Activated naive CD4-positive, alpha-beta T cell treated with anti-CD3 and anti-CD28 coated beads, Interleukin-2, amount 50 U/mL, for 24 hours (primary cell): ENCODE results near the gene SIGLEC1.

Experiments used
- H3K27ac Mint-ChIP-seq: one replicate; pipeline ENCODE4 v1.8.0; 2021; ENCODE audit warnings: mild to moderate bottlenecking, mixed read lengths
- H3K27me3 Mint-ChIP-seq: one replicate; pipeline ENCODE4 v1.8.0; 2021; ENCODE audit warnings: mixed read lengths
- H3K36me3 Mint-ChIP-seq: one replicate; pipeline ENCODE4 v1.8.0; 2021; ENCODE audit warnings: mixed read lengths
- H3K4me1 Mint-ChIP-seq: one replicate; pipeline ENCODE4 v1.8.0; 2021; ENCODE audit warnings: mixed read lengths
- H3K4me3 Mint-ChIP-seq: one replicate; pipeline ENCODE4 v1.8.0; 2021; ENCODE audit warnings: mild to moderate bottlenecking, mixed read lengths
- H3K9me3 Mint-ChIP-seq: one replicate; pipeline ENCODE4 v1.8.0; 2021; ENCODE audit warnings: mixed read lengths

The SIGLEC1 gene

GRCh38 chr20:3735768-3736167 lies 23.4 kb upstream of the SIGLEC1 start:
- Mint-ChIP-seq H3K27ac (no peak overlapping the region), H3K4me3 (no peak overlapping the region), H3K4me1 (no peaks in the 10 kb centered on the region), H3K27me3 (peaks cover 16% of the 10 kb centered on the region), H3K36me3 (no peaks in the 10 kb centered on the region), H3K9me3 (no peaks in the 10 kb centered on the region)

DNA sequence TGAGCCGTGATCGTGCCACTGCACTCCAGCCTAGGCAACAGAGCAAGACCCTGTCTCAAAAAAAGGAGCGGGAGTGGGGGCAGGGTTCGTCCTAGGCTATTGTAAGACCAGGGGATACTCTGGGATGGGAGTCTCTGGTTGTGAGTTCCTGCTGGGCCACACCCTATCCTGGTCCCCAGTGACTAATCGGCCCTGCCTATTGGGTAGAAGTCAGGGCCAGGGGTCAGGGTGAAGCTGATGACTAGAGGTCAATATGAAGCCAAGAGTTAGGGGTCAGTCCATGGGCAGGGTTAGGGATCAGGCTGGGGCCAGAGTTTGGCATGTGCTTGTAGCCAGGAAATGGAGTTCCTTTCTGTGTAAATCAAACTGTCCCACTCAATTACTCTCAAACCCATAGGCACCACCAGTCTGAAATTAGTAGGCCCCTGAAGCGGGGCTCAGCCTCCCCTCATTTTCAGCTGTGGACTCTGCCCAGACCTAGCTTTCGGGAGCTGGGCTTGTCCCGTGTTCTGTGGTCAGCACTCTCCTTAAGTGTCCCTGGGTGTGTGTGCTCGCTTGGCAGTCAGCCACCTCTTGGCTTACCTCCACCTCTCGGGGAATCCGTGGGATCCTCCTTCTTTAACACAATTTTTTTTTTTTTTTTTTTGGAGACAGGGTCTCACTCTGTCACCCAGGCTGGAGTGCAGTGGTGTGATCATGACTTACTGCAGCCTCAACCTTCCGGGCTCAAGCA lies 21.9 kb upstream of the SIGLEC1 start:
- Mint-ChIP-seq H3K27me3 (peaks cover 22% of the 10 kb centered on the region), H3K4me3 (no peak overlapping the region), H3K27ac (no peak overlapping the region)

GRCh38 chr20:3733119-3733995 lies 21.0 kb upstream of the SIGLEC1 start:
- H3K4me3 Mint-ChIP-seq: no peak overlapping the region
- no peaks in the 10 kb centered on the region for H3K9me3 Mint-ChIP-seq
- H3K27ac Mint-ChIP-seq: no peak overlapping the region
- H3K36me3 Mint-ChIP-seq: no peaks in the 10 kb centered on the region
- H3K4me1 Mint-ChIP-seq: no peaks in the 10 kb centered on the region
- H3K27me3 Mint-ChIP-seq: peaks cover 23% of the 10 kb centered on the region

More for the DNA sequence above, 21.9 kb upstream of the SIGLEC1 start:
- H3K36me3 Mint-ChIP-seq: no peaks in the 10 kb centered on the region
- H3K4me1 Mint-ChIP-seq: no peaks in the 10 kb centered on the region
- H3K9me3 Mint-ChIP-seq: no peaks in the 10 kb centered on the region

DNA sequence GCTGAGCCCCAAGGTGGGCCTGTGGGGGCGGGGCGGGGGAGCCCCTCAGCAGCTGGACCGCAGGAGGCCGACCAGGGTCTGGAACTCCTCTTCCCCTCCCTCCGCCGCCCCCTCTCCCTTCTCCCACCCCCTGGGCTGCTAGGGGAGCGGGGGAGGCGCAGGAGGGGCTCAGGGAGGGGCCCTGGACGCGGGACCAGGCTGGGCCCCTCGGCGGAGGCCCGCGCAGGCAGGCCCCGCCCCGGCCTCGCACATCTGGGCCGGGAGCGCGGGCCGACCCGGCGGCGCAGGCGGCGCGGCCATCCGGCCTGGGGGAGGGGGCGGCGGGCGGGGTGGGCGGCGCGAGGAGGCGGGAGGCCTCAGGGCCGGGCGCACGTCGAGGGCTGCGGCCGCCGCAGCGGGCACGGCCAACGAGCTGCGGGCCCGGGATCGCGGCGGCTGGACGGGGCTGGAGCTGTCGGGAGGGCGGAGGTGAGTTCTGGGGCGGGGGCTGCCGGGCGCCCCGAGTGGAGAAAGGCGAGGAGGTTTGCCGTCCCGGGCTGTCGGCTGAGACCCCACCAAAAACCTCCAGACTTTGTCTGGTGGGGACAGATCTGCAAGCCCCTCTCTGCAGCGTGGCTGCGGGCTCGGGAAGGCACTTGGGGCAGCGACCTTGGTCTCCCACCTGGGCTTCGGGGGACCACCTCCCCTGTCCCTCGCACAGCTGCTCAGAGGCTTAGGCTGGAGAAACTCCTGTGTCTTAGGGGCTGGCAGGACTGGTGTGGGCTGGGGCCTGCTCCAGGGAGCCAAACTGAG lies 20.1 kb upstream of the SIGLEC1 start, which contains the start of gene HSPA12B:
HSPA12B (plus strand) TSS at position 359 of the 792 bp plus-strand sequence. CDS start 5,990 bp downstream, outside the sequence.
- H3K9me3 Mint-ChIP-seq: no peaks in the 10 kb centered on the region
- H3K4me1 Mint-ChIP-seq: no peaks in the 10 kb centered on the region
- H3K4me3 Mint-ChIP-seq: no peak within 1 kb of the TSS
- no peak within 1 kb of the TSS for H3K27ac Mint-ChIP-seq
- H3K27me3 Mint-ChIP-seq: peaks cover 30% of the 10 kb centered on the region
- no peaks in the 10 kb centered on the region for H3K36me3 Mint-ChIP-seq

DNA sequence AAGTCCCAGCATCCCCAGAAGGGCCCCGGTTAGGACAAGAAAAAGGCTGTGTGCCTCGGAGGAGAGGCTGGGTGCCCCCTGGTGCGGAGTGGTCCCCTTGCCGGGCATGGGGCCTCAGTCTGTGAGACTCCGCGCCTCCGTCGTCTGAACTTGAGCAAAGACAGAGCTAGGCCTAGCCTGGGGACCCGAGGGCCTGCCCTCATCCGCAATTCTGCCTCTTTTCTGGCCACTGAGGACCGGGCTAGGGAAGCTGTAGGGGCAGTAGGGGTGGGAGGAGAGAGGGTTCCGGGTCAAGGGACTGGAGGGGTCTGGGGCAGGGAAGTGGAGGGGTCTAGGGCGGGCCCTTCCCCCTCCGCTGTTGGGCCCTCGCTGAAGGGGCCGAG lies 19.5 kb upstream of the SIGLEC1 start:
- H3K4me1 Mint-ChIP-seq: no peaks in the 10 kb centered on the region
- H3K27me3 Mint-ChIP-seq: peaks cover 36% of the 10 kb centered on the region
- no peak overlapping the region for H3K27ac Mint-ChIP-seq
- H3K4me3 Mint-ChIP-seq: no peak overlapping the region
- H3K9me3 Mint-ChIP-seq: no peaks in the 10 kb centered on the region
- no peaks in the 10 kb centered on the region for H3K36me3 Mint-ChIP-seq

DNA sequence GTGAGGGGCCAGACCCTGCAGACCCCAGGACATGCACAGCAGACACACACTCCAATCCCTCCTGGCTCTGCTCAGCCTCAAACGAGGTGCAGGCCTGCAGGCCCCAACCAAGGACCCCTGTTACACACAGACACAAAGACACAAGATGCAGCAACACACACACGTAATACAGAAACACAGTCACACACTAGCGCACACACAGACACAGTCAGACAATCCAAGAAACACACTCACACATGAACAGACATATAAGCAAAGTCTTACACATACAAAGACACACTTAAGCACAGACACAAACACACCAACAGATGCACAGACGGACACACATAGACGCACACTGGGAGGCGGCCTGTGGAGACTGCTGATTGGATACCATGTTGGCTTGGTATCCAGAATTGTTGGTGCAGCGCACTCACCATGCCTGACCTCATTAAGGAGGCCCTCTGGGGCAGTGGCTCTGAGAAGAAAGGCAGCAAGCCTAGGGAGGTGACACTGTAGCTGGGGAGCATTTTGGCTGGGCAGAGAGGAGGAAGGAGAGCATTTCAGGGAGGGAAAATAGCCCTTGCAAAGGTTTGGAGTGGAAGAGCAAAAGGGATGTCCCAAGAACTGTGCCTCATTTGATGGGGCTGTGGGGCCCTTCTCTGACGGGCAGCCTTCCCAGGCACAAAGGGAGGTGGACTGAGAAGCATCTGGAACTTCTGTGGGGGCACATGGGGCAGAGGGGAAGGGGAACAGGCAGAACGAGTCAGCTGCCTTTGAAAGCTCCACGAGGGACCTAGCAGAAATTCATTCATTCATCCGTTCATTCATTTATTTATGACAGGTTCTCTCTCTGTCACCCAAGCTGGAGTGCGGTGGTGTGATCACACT lies 18.6 kb upstream of the SIGLEC1 start:
- Mint-ChIP-seq H3K4me1 (no peaks in the 10 kb centered on the region), H3K36me3 (no peaks in the 10 kb centered on the region), H3K4me3 (no peak overlapping the region), H3K9me3 (no peaks in the 10 kb centered on the region), H3K27ac (no peak overlapping the region), H3K27me3 (peaks cover 37% of the 10 kb centered on the region)

DNA sequence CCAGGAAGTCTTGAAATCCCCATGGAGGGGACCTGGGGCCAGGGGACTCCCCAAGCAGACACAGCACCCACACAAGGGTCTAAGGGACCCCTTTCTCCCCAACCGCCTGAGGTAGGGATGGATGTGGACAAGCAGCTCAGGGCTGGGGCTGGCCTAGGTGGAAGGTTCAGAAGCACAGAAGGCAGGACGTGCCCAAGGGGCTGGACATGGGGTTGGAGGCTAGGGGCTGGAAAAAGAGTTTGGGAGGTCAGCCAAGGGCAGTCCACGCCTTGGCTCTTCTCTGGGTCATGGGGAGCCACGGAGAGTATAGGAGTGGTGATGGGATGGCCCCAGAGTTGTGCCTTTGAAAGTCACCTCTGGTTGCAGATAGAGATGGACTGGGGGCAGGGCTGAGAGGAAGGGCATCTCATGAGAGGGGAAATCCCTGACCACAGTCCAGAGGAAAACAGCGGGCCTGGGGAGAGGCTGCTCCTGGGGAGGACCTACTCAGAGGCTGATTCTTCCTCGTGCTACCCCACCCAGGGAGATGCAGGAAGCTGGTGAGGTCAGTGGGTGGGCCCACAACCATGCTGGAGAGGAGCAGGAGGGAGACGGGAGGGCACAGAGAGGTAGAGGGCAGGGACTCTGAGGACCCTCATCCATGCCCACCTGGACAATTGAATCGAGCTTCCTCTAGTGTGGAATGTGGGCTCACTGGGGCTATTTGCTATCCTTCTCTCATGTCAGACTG lies 17.6 kb upstream of the SIGLEC1 start:
- Mint-ChIP-seq H3K9me3 (no peaks in the 10 kb centered on the region), H3K27me3 (peaks cover 37% of the 10 kb centered on the region), H3K4me1 (no peaks in the 10 kb centered on the region), H3K4me3 (no peak overlapping the region), H3K36me3 (no peaks in the 10 kb centered on the region), H3K27ac (no peak overlapping the region)

- H3K4me3 Mint-ChIP-seq: no peak overlapping the region
- H3K27ac Mint-ChIP-seq: no peak overlapping the region
Measured at GRCh38 chr20:3729378-3729777, 17.0 kb upstream of the SIGLEC1 start.

DNA sequence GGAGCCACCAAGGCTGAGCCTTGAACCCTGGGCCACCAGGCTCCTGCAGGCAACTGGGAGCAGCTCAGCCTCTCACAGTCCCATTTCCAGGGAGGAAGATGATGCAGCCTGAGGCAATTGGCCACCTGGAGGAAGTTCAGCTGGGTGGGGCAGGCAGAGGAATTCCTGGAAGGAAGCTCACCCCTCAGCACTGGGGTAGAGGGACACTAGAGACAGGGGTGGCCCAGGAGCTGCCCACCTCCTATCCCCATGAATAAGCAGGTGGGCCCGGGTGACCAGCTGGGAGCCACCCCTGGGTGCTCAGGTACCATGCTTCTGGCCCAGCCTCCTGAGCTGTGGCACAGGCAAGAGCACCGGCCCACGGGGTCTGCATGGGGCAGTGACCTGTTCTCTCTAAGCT lies 16.5 kb upstream of the SIGLEC1 start:
- H3K36me3 Mint-ChIP-seq: no peaks in the 10 kb centered on the region
- H3K9me3 Mint-ChIP-seq: no peaks in the 10 kb centered on the region
- H3K4me3 Mint-ChIP-seq: no peak overlapping the region
- H3K27ac Mint-ChIP-seq: no peak overlapping the region
- no peaks in the 10 kb centered on the region for H3K4me1 Mint-ChIP-seq
- H3K27me3 Mint-ChIP-seq: peaks cover 37% of the 10 kb centered on the region

More at GRCh38 chr20:3729378-3729777, 17.0 kb upstream of the SIGLEC1 start:
- H3K4me1 Mint-ChIP-seq: no peaks in the 10 kb centered on the region
- no peaks in the 10 kb centered on the region for H3K36me3 Mint-ChIP-seq
- peaks cover 37% of the 10 kb centered on the region for H3K27me3 Mint-ChIP-seq
- no peaks in the 10 kb centered on the region for H3K9me3 Mint-ChIP-seq

DNA sequence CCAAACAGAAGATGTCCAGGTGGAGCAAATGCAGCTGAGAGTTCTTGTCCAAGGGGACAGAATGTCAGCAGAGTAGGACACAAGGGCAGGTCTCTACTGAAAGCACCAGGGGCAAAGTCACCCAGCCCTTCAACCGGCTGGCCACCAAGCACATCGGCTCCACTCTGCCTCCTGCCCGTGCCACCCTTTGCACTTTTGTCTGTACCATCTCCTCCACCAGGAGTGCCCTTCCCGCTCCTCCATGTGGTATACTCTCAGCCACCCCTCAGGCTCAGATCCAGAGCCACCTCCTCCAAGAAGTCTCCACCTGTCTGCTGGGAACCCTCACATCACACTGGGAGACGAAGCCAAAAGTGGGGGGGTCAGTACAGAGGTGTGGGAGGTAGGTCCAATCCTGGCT lies 16.0 kb upstream of the SIGLEC1 start:
- no peak overlapping the region for H3K27ac Mint-ChIP-seq

GRCh38 chr20:3727401-3728021 lies 15.1 kb upstream of the SIGLEC1 start:
- Mint-ChIP-seq H3K4me3 (no peak overlapping the region), H3K9me3 (no peaks in the 10 kb centered on the region), H3K36me3 (no peaks in the 10 kb centered on the region), H3K27me3 (peaks cover 30% of the 10 kb centered on the region), H3K4me1 (no peaks in the 10 kb centered on the region), H3K27ac (no peak overlapping the region)

More for the DNA sequence above, 16.0 kb upstream of the SIGLEC1 start:
- no peak overlapping the region for H3K4me3 Mint-ChIP-seq
- no peaks in the 10 kb centered on the region for H3K9me3 Mint-ChIP-seq
- no peaks in the 10 kb centered on the region for H3K4me1 Mint-ChIP-seq
- H3K27me3 Mint-ChIP-seq: peaks cover 33% of the 10 kb centered on the region
- H3K36me3 Mint-ChIP-seq: no peaks in the 10 kb centered on the region

DNA sequence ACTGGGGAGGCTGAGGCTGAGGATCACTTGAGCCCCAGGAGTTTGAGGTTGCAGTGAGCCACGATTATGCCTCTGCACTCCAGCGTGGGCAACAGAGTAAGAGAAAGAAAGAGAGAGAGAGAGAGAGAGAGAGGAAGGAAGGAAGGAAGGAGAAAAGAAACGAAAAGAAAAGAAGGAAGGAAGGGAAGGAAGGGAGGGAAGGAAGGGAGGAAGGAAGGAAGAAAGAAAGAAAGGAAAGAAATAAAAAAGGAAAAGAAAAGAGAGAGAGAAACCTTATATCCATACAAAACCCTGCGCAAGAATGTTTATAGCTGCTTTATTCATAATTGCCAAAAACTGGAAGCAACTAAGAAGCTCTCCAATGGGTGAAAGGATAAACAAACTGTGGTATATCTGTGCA lies 12.0 kb upstream of the SIGLEC1 start:
- H3K36me3 Mint-ChIP-seq: no peaks in the 10 kb centered on the region
- peaks cover 20% of the 10 kb centered on the region for H3K27me3 Mint-ChIP-seq
- H3K4me1 Mint-ChIP-seq: no peaks in the 10 kb centered on the region

DNA sequence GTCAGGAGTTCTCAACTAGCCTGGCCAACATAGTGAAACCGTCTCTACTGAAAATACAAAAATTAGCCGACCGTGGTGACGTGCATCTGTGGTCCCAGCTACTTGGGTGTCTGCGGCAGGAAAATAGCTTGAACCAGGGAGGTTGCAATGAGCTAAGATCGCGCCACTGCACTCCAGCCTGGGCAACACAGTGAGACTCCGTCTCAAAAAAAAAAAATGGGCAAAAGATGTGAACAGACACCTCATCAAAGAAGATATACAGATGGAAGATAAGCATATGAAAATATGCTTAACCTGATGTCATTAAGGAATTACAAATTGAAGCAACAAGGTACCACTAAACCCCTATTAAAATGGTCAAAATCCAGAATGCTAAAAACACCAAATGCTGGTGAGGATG lies 10.9 kb upstream of the SIGLEC1 start:
- Mint-ChIP-seq H3K9me3 (no peaks in the 10 kb centered on the region), H3K4me1 (no peaks in the 10 kb centered on the region), H3K4me3 (no peak overlapping the region)

More for the DNA sequence above, 12.0 kb upstream of the SIGLEC1 start:
- no peak overlapping the region for H3K4me3 Mint-ChIP-seq
- H3K9me3 Mint-ChIP-seq: no peaks in the 10 kb centered on the region
- H3K27ac Mint-ChIP-seq: no peak overlapping the region

DNA sequence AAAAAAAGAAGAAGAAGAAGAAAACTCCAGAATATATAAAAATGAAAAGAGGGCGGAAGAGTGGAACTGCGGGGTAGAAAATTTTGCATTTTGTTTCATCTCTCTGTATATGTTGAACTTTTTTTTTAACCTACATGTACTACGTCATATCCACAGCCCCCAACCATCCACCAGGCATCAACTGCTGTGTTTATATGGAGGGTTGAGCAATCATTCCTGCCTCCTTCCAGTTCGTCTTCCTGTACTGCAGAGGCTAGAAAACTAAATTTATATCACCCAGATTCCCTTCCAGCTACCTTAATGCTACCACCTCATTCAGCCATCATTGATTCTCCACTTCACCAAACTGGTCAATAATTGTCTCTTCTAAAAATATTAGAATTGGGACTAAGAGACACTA lies 9.5 kb upstream of the SIGLEC1 start:
- Mint-ChIP-seq H3K4me3 (no peak overlapping the region), H3K4me1 (no peaks in the 10 kb centered on the region), H3K9me3 (no peaks in the 10 kb centered on the region), H3K27ac (no peak overlapping the region), H3K36me3 (no peaks in the 10 kb centered on the region), H3K27me3 (peaks cover 7% of the 10 kb centered on the region)

More for the DNA sequence above, 10.9 kb upstream of the SIGLEC1 start:
- peaks cover 18% of the 10 kb centered on the region for H3K27me3 Mint-ChIP-seq
- H3K27ac Mint-ChIP-seq: no peak overlapping the region
- H3K36me3 Mint-ChIP-seq: no peaks in the 10 kb centered on the region
